Measurements from ENCODE around the gene AMBRA1.

Gene AMBRA1

GRCh38 chr11:46616551-46617133, 22.8 kb upstream of the AMBRA1 start:
- Histone ChIP-seq H3K27me3 (ENCODE audit: control insufficient read depth in 5 of 5, insufficient read depth in 4 of 5, low read length in 5 of 5) (no peaks in the 10 kb centered on the region), H3K4me3 (ENCODE audit: low read depth in 1 of 5, low read length in 5 of 5) (peak overlapping the region; percentile 91 to 100 (median 96)), H3K36me3 (ENCODE audit: control insufficient read depth in 5 of 5, insufficient read depth in 5 of 5, low read length in 5 of 5) (peaks cover 3 to 14% (median 4%) of the 10 kb centered on the region in 5 donors), H3K9ac (ENCODE audit: low read length in 5 of 5) (peak overlapping the region; percentile 86 to 99 (median 90)), H3K9me3 (ENCODE audit: control insufficient read depth in 5 of 5, low read length in 5 of 5) (no peaks in the 10 kb centered on the region), H3K4me1 (ENCODE audit: control insufficient read depth in 5 of 5, insufficient read depth in 5 of 5, low read length in 5 of 5) (peaks cover 2 to 36% (median 29%) of the 10 kb centered on the region in 5 donors), H3K27ac (ENCODE audit: low read depth, low read length) (peak overlapping the region; percentile 95)

DNA sequence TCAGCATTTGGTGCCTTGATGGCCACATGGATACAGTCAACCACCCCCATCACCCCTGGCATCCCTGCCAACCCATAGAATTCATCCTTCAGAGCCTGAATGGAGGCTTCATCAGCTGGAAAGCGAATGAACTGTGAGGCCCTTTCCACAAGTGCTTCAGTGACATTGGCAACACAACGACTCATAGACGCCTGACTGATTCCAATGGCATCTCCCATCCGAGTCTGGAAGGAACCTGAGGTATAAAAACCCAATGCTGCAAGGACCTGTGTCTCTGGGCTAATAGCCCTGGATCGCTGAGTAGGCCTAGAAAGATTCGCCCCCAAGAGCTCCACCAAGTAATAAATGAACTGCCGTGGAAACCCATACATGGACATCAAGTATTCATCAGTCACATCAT, 21.9 kb upstream of the AMBRA1 start:
- H3K27me3 ChIP-seq (ENCODE audit: control insufficient read depth in 5 of 5, insufficient read depth in 4 of 5, low read length in 5 of 5) = no peaks in the 10 kb centered on the region
- no peak overlapping the region for H3K27ac ChIP-seq (ENCODE audit: low read depth, low read length)
- peaks cover 2 to 38% (median 30%) of the 10 kb centered on the region in 5 donors for H3K4me1 ChIP-seq (ENCODE audit: control insufficient read depth in 5 of 5, insufficient read depth in 5 of 5, low read length in 5 of 5)
- no peak overlapping the region for H3K4me3 ChIP-seq (ENCODE audit: low read depth in 1 of 5, low read length in 5 of 5)
- no peak overlapping the region for H3K9ac ChIP-seq (ENCODE audit: low read length in 5 of 5)
- H3K36me3 ChIP-seq (ENCODE audit: control insufficient read depth in 5 of 5, insufficient read depth in 5 of 5, low read length in 5 of 5) = peaks cover 0 to 9% (median 0%) of the 10 kb centered on the region in 5 donors
- H3K9me3 ChIP-seq (ENCODE audit: control insufficient read depth in 5 of 5, low read length in 5 of 5) = no peaks in the 10 kb centered on the region

GRCh38 chr11:46612326-46612725, 18.5 kb upstream of the AMBRA1 start:
- no peak overlapping the region for H3K27ac ChIP-seq (ENCODE audit: low read depth, low read length)

GRCh38 chr11:46611526-46612304, 17.9 kb upstream of the AMBRA1 start:
- Histone ChIP-seq H3K9me3 (ENCODE audit: control insufficient read depth in 5 of 5, low read length in 5 of 5) (no peaks in the 10 kb centered on the region), H3K27me3 (ENCODE audit: control insufficient read depth in 5 of 5, insufficient read depth in 4 of 5, low read length in 5 of 5) (no peaks in the 10 kb centered on the region), H3K4me1 (ENCODE audit: control insufficient read depth in 5 of 5, insufficient read depth in 5 of 5, low read length in 5 of 5) (peaks cover 2 to 21% (median 13%) of the 10 kb centered on the region in 5 donors), H3K27ac (ENCODE audit: low read depth, low read length) (no peak overlapping the region), H3K9ac (ENCODE audit: low read length in 5 of 5) (no peak overlapping the region), H3K36me3 (ENCODE audit: control insufficient read depth in 5 of 5, insufficient read depth in 5 of 5, low read length in 5 of 5) (no peaks in the 10 kb centered on the region), H3K4me3 (ENCODE audit: low read depth in 1 of 5, low read length in 5 of 5) (no peak overlapping the region)

More at GRCh38 chr11:46612326-46612725, 18.5 kb upstream of the AMBRA1 start:
- Histone ChIP-seq H3K9ac (ENCODE audit: low read length in 5 of 5) (no peak overlapping the region), H3K9me3 (ENCODE audit: control insufficient read depth in 5 of 5, low read length in 5 of 5) (no peaks in the 10 kb centered on the region), H3K36me3 (ENCODE audit: control insufficient read depth in 5 of 5, insufficient read depth in 5 of 5, low read length in 5 of 5) (no peaks in the 10 kb centered on the region), H3K4me1 (ENCODE audit: control insufficient read depth in 5 of 5, insufficient read depth in 5 of 5, low read length in 5 of 5) (peaks cover 2 to 23% (median 15%) of the 10 kb centered on the region in 5 donors), H3K27me3 (ENCODE audit: control insufficient read depth in 5 of 5, insufficient read depth in 4 of 5, low read length in 5 of 5) (no peaks in the 10 kb centered on the region), H3K4me3 (ENCODE audit: low read depth in 1 of 5, low read length in 5 of 5) (no peak overlapping the region)

- no peaks in the 10 kb centered on the region for H3K9me3 ChIP-seq (ENCODE audit: control insufficient read depth in 5 of 5, low read length in 5 of 5)
- no peak overlapping the region for H3K4me3 ChIP-seq (ENCODE audit: low read depth in 1 of 5, low read length in 5 of 5)
- H3K4me1 ChIP-seq (ENCODE audit: control insufficient read depth in 5 of 5, insufficient read depth in 5 of 5, low read length in 5 of 5) = peaks cover 0 to 7% (median 6%) of the 10 kb centered on the region in 5 donors
- H3K27ac ChIP-seq (ENCODE audit: low read depth, low read length) = no peak overlapping the region
- no peaks in the 10 kb centered on the region for H3K27me3 ChIP-seq (ENCODE audit: control insufficient read depth in 5 of 5, insufficient read depth in 4 of 5, low read length in 5 of 5)
- H3K36me3 ChIP-seq (ENCODE audit: control insufficient read depth in 5 of 5, insufficient read depth in 5 of 5, low read length in 5 of 5) = no peaks in the 10 kb centered on the region
- H3K9ac ChIP-seq (ENCODE audit: low read length in 5 of 5) = no peak overlapping the region
Observed at GRCh38 chr11:46609386-46609785, 15.6 kb upstream of the AMBRA1 start.

- H3K27me3 ChIP-seq (ENCODE audit: control insufficient read depth in 5 of 5, insufficient read depth in 4 of 5, low read length in 5 of 5) = no peaks in the 10 kb centered on the region
- H3K27ac ChIP-seq (ENCODE audit: low read depth, low read length) = no peak overlapping the region
- H3K4me1 ChIP-seq (ENCODE audit: control insufficient read depth in 5 of 5, insufficient read depth in 5 of 5, low read length in 5 of 5) = peaks cover 0 to 7% (median 6%) of the 10 kb centered on the region in 5 donors
- H3K9ac ChIP-seq (ENCODE audit: low read length in 5 of 5) = no peak overlapping the region
- no peaks in the 10 kb centered on the region for H3K9me3 ChIP-seq (ENCODE audit: control insufficient read depth in 5 of 5, low read length in 5 of 5)
- H3K4me3 ChIP-seq (ENCODE audit: low read depth in 1 of 5, low read length in 5 of 5) = no peak overlapping the region
- peaks cover 3 to 7% (median 6%) of the 10 kb centered on the region in 5 donors for H3K36me3 ChIP-seq (ENCODE audit: control insufficient read depth in 5 of 5, insufficient read depth in 5 of 5, low read length in 5 of 5)
Observed at GRCh38 chr11:46607516-46607915, 13.7 kb upstream of the AMBRA1 start.

- H3K36me3 ChIP-seq (ENCODE audit: control insufficient read depth in 5 of 5, insufficient read depth in 5 of 5, low read length in 5 of 5) = peaks cover 3 to 7% (median 6%) of the 10 kb centered on the region in 5 donors
- no peaks in the 10 kb centered on the region for H3K9me3 ChIP-seq (ENCODE audit: control insufficient read depth in 5 of 5, low read length in 5 of 5)
- no peak overlapping the region for H3K9ac ChIP-seq (ENCODE audit: low read length in 5 of 5)
- H3K27me3 ChIP-seq (ENCODE audit: control insufficient read depth in 5 of 5, insufficient read depth in 4 of 5, low read length in 5 of 5) = no peaks in the 10 kb centered on the region
- no peak overlapping the region for H3K4me3 ChIP-seq (ENCODE audit: low read depth in 1 of 5, low read length in 5 of 5)
- H3K4me1 ChIP-seq (ENCODE audit: control insufficient read depth in 5 of 5, insufficient read depth in 5 of 5, low read length in 5 of 5) = peaks cover 0 to 12% (median 6%) of the 10 kb centered on the region in 5 donors
- no peak overlapping the region for H3K27ac ChIP-seq (ENCODE audit: low read depth, low read length)
Observed at GRCh38 chr11:46604796-46605195, 11.0 kb upstream of the AMBRA1 start.

DNA sequence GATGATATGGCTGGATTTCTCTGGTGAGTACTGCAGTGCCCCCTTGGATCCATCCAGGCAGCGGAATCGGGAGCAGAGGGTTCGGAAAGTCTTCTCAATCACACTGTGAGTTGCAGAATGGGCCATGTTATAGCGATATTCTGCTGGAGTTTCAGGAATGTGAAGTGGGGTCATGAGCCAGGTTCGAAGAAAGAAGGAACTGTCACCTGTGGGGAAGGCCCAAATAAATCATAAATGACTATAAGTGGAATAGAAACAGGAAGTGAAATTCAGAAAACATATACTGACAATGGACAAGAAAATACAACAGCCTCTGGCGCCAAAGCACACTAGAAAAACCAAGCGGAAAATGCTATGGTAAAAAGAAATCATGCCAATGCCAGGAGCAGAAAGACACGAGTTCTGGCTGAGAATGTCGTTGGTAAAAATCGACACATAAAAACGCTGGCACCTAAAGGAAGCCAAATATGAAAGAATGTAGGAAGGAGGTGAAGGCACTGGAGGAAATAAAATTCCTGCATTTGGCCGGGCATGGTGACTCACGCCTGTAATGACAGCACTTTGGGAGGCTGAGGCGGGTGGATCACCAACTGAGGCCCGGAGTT, 10.0 kb upstream of the AMBRA1 start:
- Histone ChIP-seq H3K4me3 (ENCODE audit: low read depth in 1 of 5, low read length in 5 of 5) (no peak overlapping the region), H3K9ac (ENCODE audit: low read length in 5 of 5) (no peak overlapping the region), H3K4me1 (ENCODE audit: control insufficient read depth in 5 of 5, insufficient read depth in 5 of 5, low read length in 5 of 5) (peaks cover 0 to 15% (median 6%) of the 10 kb centered on the region in 5 donors), H3K36me3 (ENCODE audit: control insufficient read depth in 5 of 5, insufficient read depth in 5 of 5, low read length in 5 of 5) (peaks cover 3 to 7% (median 6%) of the 10 kb centered on the region in 5 donors), H3K9me3 (ENCODE audit: control insufficient read depth in 5 of 5, low read length in 5 of 5) (no peaks in the 10 kb centered on the region), H3K27me3 (ENCODE audit: control insufficient read depth in 5 of 5, insufficient read depth in 4 of 5, low read length in 5 of 5) (no peaks in the 10 kb centered on the region), H3K27ac (ENCODE audit: low read depth, low read length) (no peak overlapping the region)

DNA sequence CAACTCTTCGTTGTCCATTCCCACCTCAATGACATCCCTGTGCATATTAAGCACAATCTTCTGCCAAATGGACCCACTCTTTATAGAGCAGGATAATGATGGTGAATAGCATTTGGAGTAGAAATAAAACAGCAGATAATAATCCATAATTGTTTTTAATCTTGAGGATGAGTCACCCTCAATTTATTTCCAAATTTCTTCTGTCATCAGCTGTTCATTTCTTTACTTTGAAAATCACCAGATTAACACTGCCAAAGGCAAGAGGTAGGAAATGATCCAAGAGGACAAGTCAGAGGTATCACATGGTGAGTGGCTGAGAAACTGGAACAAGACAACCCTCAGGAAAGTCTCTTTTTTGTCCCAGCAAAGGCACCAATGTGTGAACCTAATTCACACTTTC, 7.3 kb upstream of the AMBRA1 start:
- peaks cover 0 to 15% (median 6%) of the 10 kb centered on the region in 5 donors for H3K4me1 ChIP-seq (ENCODE audit: control insufficient read depth in 5 of 5, insufficient read depth in 5 of 5, low read length in 5 of 5)
- H3K36me3 ChIP-seq (ENCODE audit: control insufficient read depth in 5 of 5, insufficient read depth in 5 of 5, low read length in 5 of 5) = peaks cover 3 to 7% (median 6%) of the 10 kb centered on the region in 5 donors
- H3K27me3 ChIP-seq (ENCODE audit: control insufficient read depth in 5 of 5, insufficient read depth in 4 of 5, low read length in 5 of 5) = no peaks in the 10 kb centered on the region
- no peaks in the 10 kb centered on the region for H3K9me3 ChIP-seq (ENCODE audit: control insufficient read depth in 5 of 5, low read length in 5 of 5)
- no peak overlapping the region for H3K4me3 ChIP-seq (ENCODE audit: low read depth in 1 of 5, low read length in 5 of 5)
- H3K9ac ChIP-seq (ENCODE audit: low read length in 5 of 5) = no peak overlapping the region
- H3K27ac ChIP-seq (ENCODE audit: low read depth, low read length) = peak overlapping the region; percentile 27

Data from subcutaneous abdominal adipose tissue (tissue), 5 donors.